Measurements from ENCODE around the gene PCDHGA10.
"Not testable (repeated sequence)": the region's sequence is repeated elsewhere in the genome, so short reads cannot be mapped to it uniquely, and the experiment has no call there.

DNA sequence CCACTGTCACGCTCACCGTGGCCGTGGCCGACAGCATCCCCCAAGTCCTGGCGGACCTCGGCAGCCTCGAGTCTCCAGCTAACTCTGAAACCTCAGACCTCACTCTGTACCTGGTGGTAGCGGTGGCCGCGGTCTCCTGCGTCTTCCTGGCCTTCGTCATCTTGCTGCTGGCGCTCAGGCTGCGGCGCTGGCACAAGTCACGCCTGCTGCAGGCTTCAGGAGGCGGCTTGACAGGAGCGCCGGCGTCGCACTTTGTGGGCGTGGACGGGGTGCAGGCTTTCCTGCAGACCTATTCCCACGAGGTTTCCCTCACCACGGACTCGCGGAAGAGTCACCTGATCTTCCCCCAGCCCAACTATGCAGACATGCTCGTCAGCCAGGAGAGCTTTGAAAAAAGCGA lies 19.9 kb downstream of the PCDHGA10 start:
- TF ChIP-seq, protein P1, sequence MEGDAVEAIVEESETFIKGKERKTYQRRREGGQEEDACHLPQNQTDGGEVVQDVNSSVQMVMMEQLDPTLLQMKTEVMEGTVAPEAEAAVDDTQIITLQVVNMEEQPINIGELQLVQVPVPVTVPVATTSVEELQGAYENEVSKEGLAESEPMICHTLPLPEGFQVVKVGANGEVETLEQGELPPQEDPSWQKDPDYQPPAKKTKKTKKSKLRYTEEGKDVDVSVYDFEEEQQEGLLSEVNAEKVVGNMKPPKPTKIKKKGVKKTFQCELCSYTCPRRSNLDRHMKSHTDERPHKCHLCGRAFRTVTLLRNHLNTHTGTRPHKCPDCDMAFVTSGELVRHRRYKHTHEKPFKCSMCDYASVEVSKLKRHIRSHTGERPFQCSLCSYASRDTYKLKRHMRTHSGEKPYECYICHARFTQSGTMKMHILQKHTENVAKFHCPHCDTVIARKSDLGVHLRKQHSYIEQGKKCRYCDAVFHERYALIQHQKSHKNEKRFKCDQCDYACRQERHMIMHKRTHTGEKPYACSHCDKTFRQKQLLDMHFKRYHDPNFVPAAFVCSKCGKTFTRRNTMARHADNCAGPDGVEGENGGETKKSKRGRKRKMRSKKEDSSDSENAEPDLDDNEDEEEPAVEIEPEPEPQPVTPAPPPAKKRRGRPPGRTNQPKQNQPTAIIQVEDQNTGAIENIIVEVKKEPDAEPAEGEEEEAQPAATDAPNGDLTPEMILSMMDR (IDR thresholded peaks at IDR 0.05): not testable (repeated sequence)
- TF ChIP-seq EP300, POLR2AphosphoS5, POLR2A (IDR thresholded peaks at IDR 0.05): not testable (repeated sequence)

All from suprapubic skin (tissue), 4 donors.